H9 (cell line): ENCODE results near the gene STK32B. TPM values are rescaled to one million over a fixed set of nuclear protein-coding genes. Genes with fewer than 3 reads are reported as not detected.

Experiments
- DNase-seq: peaks from one replicate; pipeline ENCODE4 v3.0.0-alpha.2; 2017
- H2AFZ ChIP-seq: one replicate; pipeline ENCODE4 v1.6.1; 2013; ENCODE audit warnings: mild to moderate bottlenecking, low read length, control low read depth, moderate library complexity
- H2AK5ac ChIP-seq: 2 replicates; pipeline ENCODE4 v1.6.1; 2013; ENCODE audit warnings: low read length, control low read depth, mixed read lengths; ENCODE audit not compliant: insufficient read length
- H2BK120ac ChIP-seq: one replicate; pipeline ENCODE4 v1.6.1; 2013; ENCODE audit warnings: low read depth, mild to moderate bottlenecking, low read length, control low read depth, inconsistent platforms; ENCODE audit not compliant: poor library complexity, severe bottlenecking
- H2BK12ac ChIP-seq: 2 replicates; pipeline ENCODE4 v1.6.1; 2013; ENCODE audit warnings: low read length, control low read depth, mixed read lengths, low read depth; ENCODE audit not compliant: insufficient read length
- H2BK15ac ChIP-seq: 2 replicates; pipeline ENCODE4 v1.6.1; 2013; ENCODE audit warnings: low read depth, low read length, control low read depth
- H2BK20ac ChIP-seq: one replicate; pipeline ENCODE4 v1.6.1; 2013; ENCODE audit warnings: low read depth, mild to moderate bottlenecking, low read length, control low read depth, inconsistent platforms; ENCODE audit not compliant: poor library complexity, severe bottlenecking
- H2BK5ac ChIP-seq: 2 replicates; pipeline ENCODE4 v1.6.1; 2013; ENCODE audit warnings: low read length, control low read depth, mixed read lengths; ENCODE audit not compliant: insufficient read length
- H3K14ac ChIP-seq: 2 replicates; pipeline ENCODE4 v1.6.1; 2013; ENCODE audit warnings: low read length, control low read depth; ENCODE audit not compliant: insufficient read depth
- H3K18ac ChIP-seq: 2 replicates; pipeline ENCODE4 v1.6.1; 2013; ENCODE audit warnings: low read depth, mild to moderate bottlenecking, mixed read lengths, low read length, control low read depth; ENCODE audit not compliant: insufficient read length
- H3K23ac ChIP-seq: 2 replicates; pipeline ENCODE4 v1.6.1; 2013; ENCODE audit warnings: low read length, control low read depth, mixed read lengths, low read depth; ENCODE audit not compliant: insufficient read length
- H3K23me2 ChIP-seq: 2 replicates; pipeline ENCODE4 v1.6.1; 2013; ENCODE audit warnings: low read depth, mild to moderate bottlenecking, mixed read lengths, low read length, control low read depth; ENCODE audit not compliant: insufficient read length, poor library complexity, severe bottlenecking
- H3K27ac ChIP-seq: 2 replicates; pipeline ENCODE4 v1.5.1; 2013; ENCODE audit warnings: low read length, control low read depth, mixed read lengths, low read depth; ENCODE audit not compliant: insufficient read length
- H3K27me3 ChIP-seq: 2 replicates; pipeline ENCODE4 v1.6.1; 2013; ENCODE audit warnings: low read length, control low read depth, inconsistent platforms; ENCODE audit not compliant: insufficient read depth
- H3K4ac ChIP-seq: 2 replicates; pipeline ENCODE4 v1.6.1; 2013; ENCODE audit warnings: low read depth, mild to moderate bottlenecking, control low read depth, inconsistent platforms, low read length, moderate library complexity
- H3K4me1 ChIP-seq: 2 replicates; pipeline ENCODE4 v1.6.1; 2013; ENCODE audit warnings: low read length, control low read depth, inconsistent platforms; ENCODE audit not compliant: insufficient read depth
- H3K4me2 ChIP-seq: 2 replicates; pipeline ENCODE4 v1.6.1; 2013; ENCODE audit warnings: low read length, control low read depth, mixed read lengths; ENCODE audit not compliant: insufficient read length, insufficient read depth
- H3K56ac ChIP-seq: 2 replicates; pipeline ENCODE4 v1.6.1; 2013; ENCODE audit warnings: low read depth, mild to moderate bottlenecking, mixed read lengths, low read length, control low read depth; ENCODE audit not compliant: insufficient read length
- H3K79me1 ChIP-seq: 2 replicates; pipeline ENCODE4 v1.6.1; 2013; ENCODE audit warnings: low read depth, mild to moderate bottlenecking, moderate library complexity, low read length, control low read depth, inconsistent platforms; ENCODE audit not compliant: insufficient read depth, poor library complexity, severe bottlenecking
- H3K79me2 ChIP-seq: 2 replicates; pipeline ENCODE4 v1.6.1; 2013; ENCODE audit warnings: low read length, control low read depth, inconsistent platforms; ENCODE audit not compliant: insufficient read depth
- H3K9ac ChIP-seq: 2 replicates; pipeline ENCODE4 v1.6.1; 2013; ENCODE audit warnings: low read length, control low read depth, mixed read lengths; ENCODE audit not compliant: insufficient read length; ENCODE audit errors: extremely low read depth
- H3K9me3 ChIP-seq: one replicate; pipeline ENCODE4 v1.6.1; 2013; ENCODE audit warnings: low read depth, low read length, inconsistent platforms; ENCODE audit not compliant: control insufficient read depth
- H3T11ph ChIP-seq: one replicate; pipeline ENCODE4 v1.6.1; 2013; ENCODE audit warnings: mild to moderate bottlenecking, low read length, control low read depth, inconsistent platforms
- H4K20me1 ChIP-seq: one replicate; pipeline ENCODE4 v1.6.1; 2013; ENCODE audit not compliant: control insufficient read depth, insufficient read length, insufficient read depth
- H4K5ac ChIP-seq: 2 replicates; pipeline ENCODE4 v1.6.1; 2013; ENCODE audit warnings: low read depth, mild to moderate bottlenecking, mixed read lengths, low read length, control low read depth; ENCODE audit not compliant: insufficient read length
- H4K8ac ChIP-seq: replicated peaks from 2 replicates; pipeline ENCODE4 v1.6.1; 2013; ENCODE audit warnings: low read length, control low read depth, mixed read lengths, low read depth; ENCODE audit not compliant: insufficient read length
- H4K91ac ChIP-seq: 2 replicates; pipeline ENCODE4 v1.6.1; 2013; ENCODE audit warnings: low read depth, mild to moderate bottlenecking, moderate library complexity, mixed read lengths, low read length, control low read depth; ENCODE audit not compliant: insufficient read length
- H3K27ac Mint-ChIP-seq, 3 experiments: 2 replicates in 2 of 3; 3 replicates in 1 of 3; pipeline ENCODE4 v1.8.0; 2020 to 2021; ENCODE audit warnings: mixed read lengths in 3 of 3, mild to moderate bottlenecking in 1 of 3, moderate library complexity in 1 of 3
- H3K27me3 Mint-ChIP-seq: 2 replicates; pipeline ENCODE4 v1.8.0; 2021; ENCODE audit warnings: low read depth, mild to moderate bottlenecking, moderate library complexity, mixed read lengths
- H3K36me3 Mint-ChIP-seq, 3 experiments: 2 replicates in 2 of 3; 3 replicates in 1 of 3; pipeline ENCODE4 v1.8.0; 2020 to 2021; ENCODE audit warnings: low read depth in 3 of 3, mixed read lengths in 3 of 3; ENCODE audit not compliant: insufficient read depth in 1 of 3
- H3K4me1 Mint-ChIP-seq, 2 experiments: 2 replicates each; pipeline ENCODE4 v1.8.0; 2020; ENCODE audit warnings: mixed read lengths in 2 of 2
- H3K4me3 Mint-ChIP-seq, 2 experiments: 2 replicates in 1 of 2; 3 replicates in 1 of 2; pipeline ENCODE4 v1.8.0; 2020 to 2021; ENCODE audit warnings: mild to moderate bottlenecking in 2 of 2, mixed read lengths in 2 of 2, moderate library complexity in 1 of 2
- H3K9me3 Mint-ChIP-seq, 2 experiments: 2 replicates in 1 of 2; 3 replicates in 1 of 2; pipeline ENCODE4 v1.8.0; 2020; ENCODE audit warnings: mild to moderate bottlenecking in 2 of 2, mixed read lengths in 2 of 2, moderate library complexity in 1 of 2
- WGBS: extraction: QIAGEN DNeasy Blood & Tissue Kit; methylation state at CpG from one replicate; pipeline ENCODE4 v1.1.7; 2013; ENCODE audit warnings: missing lambda C conversion rate, low lambda C conversion rate, mixed read lengths; ENCODE audit not compliant: insufficient read length; ENCODE audit errors: extremely low coverage; 5-methylcytosine and 5-hydroxymethylcytosine counted together
- total RNA-seq: library from RNA; stranded (reverse); gene quantifications from 2 replicates; pipeline ENCODE4 v1.2.1, GENCODE V29; 2021
- TF ChIP-seq, protein P1 (sequence below): fragments of 200-600 bp; sonication (generic); conservative IDR thresholded peaks from 3 replicates; pipeline ENCODE4 v1.8.0; 2021; ENCODE audit warnings: antibody characterized with exemption, mild to moderate bottlenecking

Gene STK32B
- total RNA-seq, 1 experiment from 2014 or later, result 1.0 TPM

DNA sequence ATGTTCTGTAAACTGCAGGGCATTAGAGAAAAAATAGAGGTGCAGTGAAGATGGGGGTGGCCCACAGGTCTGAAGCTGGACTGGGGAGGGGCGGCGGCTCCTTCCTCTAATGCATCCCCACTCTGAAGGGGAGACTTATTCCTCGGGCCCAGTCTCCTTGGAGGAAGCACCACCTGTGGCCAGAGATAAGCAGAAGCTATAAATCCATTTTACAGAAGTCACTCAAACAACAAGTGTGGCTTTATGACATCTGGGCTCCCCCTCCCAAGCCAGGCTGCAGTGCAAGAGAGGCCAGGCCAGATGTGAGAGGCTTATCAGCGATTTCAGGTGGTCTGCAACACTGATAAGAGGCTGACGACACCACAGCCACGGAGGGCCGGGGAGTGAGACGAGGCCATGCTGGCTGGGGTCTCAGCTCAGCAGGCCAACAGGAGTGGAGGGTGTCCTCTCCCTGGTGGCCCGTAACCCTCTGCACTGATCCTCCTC, 47.9 kb upstream of the STK32B start:
- Mint-ChIP-seq H3K9me3 (no peaks in the 10 kb centered on the region), H3K27me3 (peaks cover 31% of the 10 kb centered on the region), H3K27ac (no peak overlapping the region), H3K4me1 (peaks cover 0 to 4% of the 10 kb centered on the region in 2 experiments; a peak in 1 of 4 replicates), H3K36me3 (no peaks in the 10 kb centered on the region), H3K4me3 (no peak overlapping the region)
- no peak overlapping the region for H2BK20ac ChIP-seq
- no peak overlapping the region for H3K14ac ChIP-seq
- no peak overlapping the region for H3K56ac ChIP-seq
- H2AK5ac ChIP-seq, result no peak overlapping the region
- H3K4me1 ChIP-seq, result no peaks in the 10 kb centered on the region
- H3K4ac ChIP-seq, result no peak overlapping the region
- H2BK12ac ChIP-seq, result no peak overlapping the region
- no peaks in the 10 kb centered on the region for H3K79me1 ChIP-seq
- no peak for DNase-seq
- no peak overlapping the region for H4K5ac ChIP-seq
- no peak overlapping the region for H3K23ac ChIP-seq
- H2BK15ac ChIP-seq, result no peak overlapping the region
- no peak overlapping the region for H2BK5ac ChIP-seq
- no peak overlapping the region for H4K91ac ChIP-seq
- H3K9me3 ChIP-seq, result no peaks in the 10 kb centered on the region
- H3K23me2 ChIP-seq, result no peaks in the 10 kb centered on the region
- TF ChIP-seq, protein P1, sequence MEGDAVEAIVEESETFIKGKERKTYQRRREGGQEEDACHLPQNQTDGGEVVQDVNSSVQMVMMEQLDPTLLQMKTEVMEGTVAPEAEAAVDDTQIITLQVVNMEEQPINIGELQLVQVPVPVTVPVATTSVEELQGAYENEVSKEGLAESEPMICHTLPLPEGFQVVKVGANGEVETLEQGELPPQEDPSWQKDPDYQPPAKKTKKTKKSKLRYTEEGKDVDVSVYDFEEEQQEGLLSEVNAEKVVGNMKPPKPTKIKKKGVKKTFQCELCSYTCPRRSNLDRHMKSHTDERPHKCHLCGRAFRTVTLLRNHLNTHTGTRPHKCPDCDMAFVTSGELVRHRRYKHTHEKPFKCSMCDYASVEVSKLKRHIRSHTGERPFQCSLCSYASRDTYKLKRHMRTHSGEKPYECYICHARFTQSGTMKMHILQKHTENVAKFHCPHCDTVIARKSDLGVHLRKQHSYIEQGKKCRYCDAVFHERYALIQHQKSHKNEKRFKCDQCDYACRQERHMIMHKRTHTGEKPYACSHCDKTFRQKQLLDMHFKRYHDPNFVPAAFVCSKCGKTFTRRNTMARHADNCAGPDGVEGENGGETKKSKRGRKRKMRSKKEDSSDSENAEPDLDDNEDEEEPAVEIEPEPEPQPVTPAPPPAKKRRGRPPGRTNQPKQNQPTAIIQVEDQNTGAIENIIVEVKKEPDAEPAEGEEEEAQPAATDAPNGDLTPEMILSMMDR, result no peak
- no peak overlapping the region for H2AFZ ChIP-seq
- no peak overlapping the region for H2BK120ac ChIP-seq
- no peak overlapping the region for H3K27ac ChIP-seq
- H3K27me3 ChIP-seq, result no peaks in the 10 kb centered on the region; the same call in 1 of the 2 replicates
- H3K18ac ChIP-seq, result no peak overlapping the region
- H4K20me1 ChIP-seq, result no peaks in the 10 kb centered on the region
- H3K79me2 ChIP-seq, result no peaks in the 10 kb centered on the region
- no peak overlapping the region for H3K4me2 ChIP-seq
- no peak overlapping the region for H3T11ph ChIP-seq
- no peak overlapping the region for H4K8ac ChIP-seq
- no CpG with 5 or more reads among the region's 9 CpGs for WGBS
- H3K9ac ChIP-seq, result no peak overlapping the region
